Transverse colon (tissue), 4 donors: ENCODE results near the gene SPDYE4. TPM values are rescaled to one million over a fixed set of nuclear protein-coding genes. Genes with fewer than 3 reads are reported as not detected.
A peak's percentile ranks its signal among the peaks of the same experiment; 100 is the strongest.

Source experiments
- DNase-seq: peaks from one replicate; pipeline ENCODE4 v3.0.0-alpha.2; 2019
- H3K27ac ChIP-seq, 4 donors: fragments of 200-600 bp; sonication (generic); 2 replicates each; pipeline ENCODE4 v1.5.1; 2016 to 2018; ENCODE audit warnings: inconsistent platforms in 4 of 4
- H3K27me3 ChIP-seq: fragments of 200-600 bp; sonication (generic); 2 replicates; pipeline ENCODE4 v1.5.1; 2017; ENCODE audit warnings: inconsistent platforms
- H3K36me3 ChIP-seq, 4 donors: fragments of 200-600 bp; sonication (generic); 2 replicates each; pipeline ENCODE4 v1.5.1; 2017 to 2019; ENCODE audit warnings: inconsistent platforms in 4 of 4
- H3K4me1 ChIP-seq, 4 donors: fragments of 200-600 bp; sonication (generic); 2 replicates each; pipeline ENCODE4 v1.5.1; 2017 to 2020; ENCODE audit warnings: inconsistent platforms in 4 of 4
- H3K4me3 ChIP-seq, 4 donors: fragments of 200-600 bp; sonication (generic); 1 replicate in 1 of 4; 2 replicates in 3 of 4; pipeline versions ENCODE4 v1.5.1 to v1.6.1; 2017 to 2019; ENCODE audit warnings: inconsistent platforms in 4 of 4
- H3K9me3 ChIP-seq, 2 donors: fragments of 200-600 bp; sonication (generic); 2 replicates each; pipeline ENCODE4 v1.5.1; 2017 to 2019; ENCODE audit warnings: inconsistent platforms in 2 of 2
- CTCF ChIP-seq, 5 experiments: fragments of 200-600 bp in 3 of 5; fragments of 450-650 bp in 2 of 5; sonication (generic) in 3 of 5; IDR thresholded peaks; 1 replicate in 2 of 5; 2 replicates in 3 of 5; pipeline ENCODE4 v1.5.1; 2016 to 2017; ENCODE audit warnings: antibody characterized with exemption in 5 of 5, inconsistent platforms in 3 of 5, mild to moderate bottlenecking in 2 of 5, moderate library complexity in 1 of 5
- EP300 ChIP-seq: sonication (generic); formaldehyde crosslinking; IDR thresholded peaks from one replicate; pipeline ENCODE4 v1.6.1; 2017; ENCODE audit warnings: antibody characterized with exemption, low read depth
- POLR2A ChIP-seq: fragments of 450-650 bp; IDR thresholded peaks from one replicate; pipeline ENCODE4 v1.6.1; 2016; ENCODE audit warnings: antibody characterized with exemption, mild to moderate bottlenecking, moderate library complexity
- POLR2AphosphoS5 ChIP-seq, 3 donors: sonication (generic); formaldehyde crosslinking; IDR thresholded peaks; one replicate each; pipeline ENCODE4 v1.6.1; 2016; ENCODE audit warnings: antibody characterized with exemption in 3 of 3
- WGBS, 2 donors: methylation state at CpG; one replicate each; pipeline ENCODE4 v1.1.5; 2018; ENCODE audit warnings: low coverage in 1 of 2; 5-methylcytosine and 5-hydroxymethylcytosine counted together
- in situ Hi-C, 4 donors: fragments of 200-750 bp; cut with MboI; loops; one replicate each; pipeline versions ENCODE4 v1.15.0 to v1.15.1; 2017; ENCODE audit warnings: low sequenced_read_pairs in 3 of 4, low pct_ligation_motif_present in 1 of 4, low pct_unique_long_range_greater_than_20kb in 1 of 4
- intact Hi-C: fragments of 100-400 bp; cut with DNase I; formaldehyde crosslinking; loops from one replicate; pipeline ENCODE4 v1.15.1; 2023; ENCODE audit warnings: low total_unique reads
- total RNA-seq, 4 donors: library from RNA; depleted of rRNA; stranded (reverse); fragments of >200 nt; gene quantifications; one replicate each; pipeline ENCODE4 v1.1.0, GENCODE V29; 2016

The SPDYE4 gene
- total RNA-seq, 4 donors from 2014 or later: not detected

- H3K27ac ChIP-seq: peak overlapping the region in 1 of 4 donors; percentile 29
- H3K4me3 ChIP-seq: no peak overlapping the region
- TF ChIP-seq POLR2AphosphoS5 (IDR thresholded peaks at IDR 0.05): no peak
- no peak for TF ChIP-seq POLR2A
- no peak for TF ChIP-seq CTCF (IDR thresholded peaks at IDR 0.05)
- no peak for TF ChIP-seq EP300
- peaks cover 0 to 6% (median 3%) of the 10 kb centered on the region in 4 donors for H3K4me1 ChIP-seq
- intact Hi-C loops (no loop called here), in situ Hi-C loops (no loop called here)
- no peaks in the 10 kb centered on the region for H3K9me3 ChIP-seq
- no peaks in the 10 kb centered on the region for H3K36me3 ChIP-seq
- WGBS, 2 donors: 40 to 88% methylated on average over 3 to 5 of the region's 5 CpGs
- H3K27me3 ChIP-seq: no peaks in the 10 kb centered on the region
- no peak for DNase-seq
Measured at GRCh38 chr17:8708025-8708461, 50.3 kb downstream of the SPDYE4 start.

GRCh38 chr17:8707332-8708024 is 50.9 kb downstream of the SPDYE4 start:
- DNase-seq: no peak
- Histone ChIP-seq H3K9me3 (no peaks in the 10 kb centered on the region), H3K4me3 (no peak overlapping the region), H3K4me1 (peaks cover 0 to 6% (median 3%) of the 10 kb centered on the region in 4 donors), H3K27ac (peak overlapping the region in 1 of 4 donors; percentile 29), H3K27me3 (no peaks in the 10 kb centered on the region), H3K36me3 (no peaks in the 10 kb centered on the region)
- WGBS, 2 donors: 30 to 62% methylated on average over 2 to 11 of the region's 11 CpGs
- TF ChIP-seq POLR2AphosphoS5 (IDR thresholded peaks at IDR 0.05) (no peak), POLR2A (no peak), EP300 (no peak)
- intact Hi-C loops (no loop called here), in situ Hi-C loops (no loop called here)

GRCh38 chr17:8706431-8706830 is 51.9 kb downstream of the SPDYE4 start:
- intact Hi-C loops (no loop called here), in situ Hi-C loops (no loop called here)
- Histone ChIP-seq H3K4me1 (peaks cover 0 to 6% (median 3%) of the 10 kb centered on the region in 4 donors), H3K4me3 (no peak overlapping the region), H3K27me3 (no peaks in the 10 kb centered on the region), H3K27ac (no peak overlapping the region), H3K9me3 (no peaks in the 10 kb centered on the region), H3K36me3 (no peaks in the 10 kb centered on the region)
- no peak for DNase-seq
- TF ChIP-seq CTCF (IDR thresholded peaks at IDR 0.05): no peak
- TF ChIP-seq EP300: no peak
- no peak for TF ChIP-seq POLR2AphosphoS5 (IDR thresholded peaks at IDR 0.05)
- TF ChIP-seq POLR2A: no peak
- 85 to 100% methylated on average over 3 to 5 of the region's 5 CpGs for WGBS, 2 donors

- Histone ChIP-seq H3K36me3 (no peaks in the 10 kb centered on the region), H3K27me3 (no peaks in the 10 kb centered on the region), H3K4me1 (peaks cover 0 to 6% (median 3%) of the 10 kb centered on the region in 4 donors), H3K27ac (no peak overlapping the region), H3K9me3 (no peaks in the 10 kb centered on the region), H3K4me3 (no peak overlapping the region)
- DNase-seq: no peak
- intact Hi-C loops: no loop called here
- TF ChIP-seq POLR2AphosphoS5 (IDR thresholded peaks at IDR 0.05): no peak
- TF ChIP-seq EP300: no peak
- TF ChIP-seq POLR2A: no peak
- TF ChIP-seq CTCF (IDR thresholded peaks at IDR 0.05): no peak
- WGBS, 2 donors: 88 to 93% methylated on average over 5 of the region's 5 CpGs
- in situ Hi-C loops: no loop called here
Measured at GRCh38 chr17:8705427-8705826, 52.9 kb downstream of the SPDYE4 start.

GRCh38 chr17:8703001-8703400 is 55.3 kb downstream of the SPDYE4 start:
- no peak for DNase-seq
- Histone ChIP-seq H3K27me3 (no peaks in the 10 kb centered on the region), H3K36me3 (no peaks in the 10 kb centered on the region), H3K27ac (no peak overlapping the region), H3K9me3 (no peaks in the 10 kb centered on the region), H3K4me3 (no peak overlapping the region), H3K4me1 (peaks cover 0 to 8% (median 5%) of the 10 kb centered on the region in 4 donors)
- in situ Hi-C loops: no loop called here
- 74 to 82% methylated on average over 3 to 7 of the region's 7 CpGs for WGBS, 2 donors
- intact Hi-C loops: no loop called here
- no peak for TF ChIP-seq POLR2AphosphoS5 (IDR thresholded peaks at IDR 0.05)
- TF ChIP-seq EP300: no peak
- TF ChIP-seq CTCF (IDR thresholded peaks at IDR 0.05): no peak
- TF ChIP-seq POLR2A: no peak
